NCI-H226 (cell line): ENCODE measurements around the gene UBD.

Experiments
- DNase-seq: peaks from one replicate; pipeline ENCODE4 v3.0.0-alpha.2; 2015

UBD gene

GRCh38 chr6:29559524-29560287 is at the start of gene UBD:
UBD (minus strand) TSS chr6:29559732; CDS start chr6:29559701, 31 bp downstream.
- no peak for DNase-seq

DNA sequence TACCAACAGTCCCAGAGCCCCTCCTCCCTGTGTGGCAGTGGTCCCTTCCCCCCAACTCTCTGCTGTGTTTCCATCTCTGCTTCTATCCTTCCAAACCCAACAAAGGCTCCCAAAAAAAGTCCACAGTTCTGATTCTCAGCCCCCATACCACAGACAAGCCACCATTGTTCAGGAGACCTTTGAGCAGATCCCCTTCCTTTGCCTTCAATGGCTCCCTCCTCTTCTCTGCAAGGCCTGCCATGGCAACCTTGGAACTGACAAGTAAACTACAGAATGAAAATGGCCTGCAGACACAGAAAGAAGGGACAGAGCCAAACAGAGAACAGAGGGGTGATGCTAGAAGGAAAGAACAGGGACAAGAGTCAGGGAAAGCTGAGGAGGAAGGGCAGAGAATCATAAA is 48.6 kb upstream of the UBD start:
- DNase-seq = no peak

- DNase-seq = no peak
Observed at GRCh38 chr6:29603930-29604329, 44.4 kb upstream of the UBD start.

DNA sequence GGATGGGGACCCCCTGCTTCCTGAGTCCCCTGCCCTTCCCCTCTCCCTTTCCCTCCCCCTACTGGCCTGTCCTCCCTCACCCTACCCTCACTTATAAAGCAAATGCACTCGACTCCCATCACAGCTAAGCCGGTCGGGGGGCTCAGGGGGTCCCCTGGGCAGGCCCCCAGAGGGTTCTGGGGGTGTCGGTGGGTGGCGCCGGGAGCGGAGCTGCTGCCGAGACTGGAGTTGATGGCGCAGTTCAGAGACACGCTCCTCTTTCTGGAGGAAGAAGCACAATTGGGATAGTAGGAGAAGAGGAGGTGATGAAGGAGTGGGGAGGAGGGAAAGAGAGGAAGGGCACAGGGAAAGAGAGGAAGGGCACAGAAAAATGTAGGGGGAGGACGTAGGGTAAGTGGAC is 43.9 kb upstream of the UBD start:
- no peak for DNase-seq

DNA sequence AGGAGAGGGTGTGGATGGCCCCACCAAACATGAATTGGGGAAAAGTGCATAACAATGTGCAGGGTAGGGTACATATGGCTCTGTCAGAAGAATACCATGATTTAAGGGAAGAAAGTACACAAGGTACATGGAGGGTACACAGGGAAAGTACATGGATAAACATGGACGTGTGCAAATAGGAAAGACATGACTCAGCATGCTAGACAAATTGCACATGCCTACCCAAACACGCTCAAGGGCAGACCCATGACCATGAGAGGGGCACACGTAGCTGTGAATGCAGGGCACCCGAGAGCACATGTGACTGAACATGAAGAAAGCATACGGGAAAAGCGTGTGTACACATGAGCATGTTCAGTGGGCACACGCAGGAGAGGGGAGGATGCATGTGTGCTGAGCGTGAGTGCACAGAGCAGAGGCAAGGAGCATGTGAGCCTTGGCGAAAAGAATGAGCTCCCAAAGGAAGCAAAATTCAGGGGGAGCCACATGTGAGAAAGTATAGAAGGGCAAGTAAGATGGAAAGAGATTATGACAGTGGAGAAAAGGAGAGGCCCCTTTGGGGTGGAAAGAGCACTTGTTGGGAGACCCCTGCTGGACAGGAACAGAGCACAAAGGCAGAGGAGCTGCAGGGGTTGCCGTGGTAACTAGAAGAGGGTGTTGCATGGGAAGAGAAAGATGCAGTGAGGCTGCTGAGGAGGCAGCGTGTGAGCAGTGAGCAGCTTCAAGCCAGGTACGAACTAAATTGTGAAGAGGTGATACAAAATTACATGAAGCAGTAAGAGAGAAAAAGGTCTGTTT is 43.2 kb upstream of the UBD start:
- peak; percentile 31 for DNase-seq

GRCh38 chr6:29598172-29598747 is 38.7 kb upstream of the UBD start:
- DNase-seq = no peak

- no peak for DNase-seq
Observed at GRCh38 chr6:29597184-29597583, 37.7 kb upstream of the UBD start.

- no peak for DNase-seq
Observed at GRCh38 chr6:29596381-29596900, 36.9 kb upstream of the UBD start.

DNA sequence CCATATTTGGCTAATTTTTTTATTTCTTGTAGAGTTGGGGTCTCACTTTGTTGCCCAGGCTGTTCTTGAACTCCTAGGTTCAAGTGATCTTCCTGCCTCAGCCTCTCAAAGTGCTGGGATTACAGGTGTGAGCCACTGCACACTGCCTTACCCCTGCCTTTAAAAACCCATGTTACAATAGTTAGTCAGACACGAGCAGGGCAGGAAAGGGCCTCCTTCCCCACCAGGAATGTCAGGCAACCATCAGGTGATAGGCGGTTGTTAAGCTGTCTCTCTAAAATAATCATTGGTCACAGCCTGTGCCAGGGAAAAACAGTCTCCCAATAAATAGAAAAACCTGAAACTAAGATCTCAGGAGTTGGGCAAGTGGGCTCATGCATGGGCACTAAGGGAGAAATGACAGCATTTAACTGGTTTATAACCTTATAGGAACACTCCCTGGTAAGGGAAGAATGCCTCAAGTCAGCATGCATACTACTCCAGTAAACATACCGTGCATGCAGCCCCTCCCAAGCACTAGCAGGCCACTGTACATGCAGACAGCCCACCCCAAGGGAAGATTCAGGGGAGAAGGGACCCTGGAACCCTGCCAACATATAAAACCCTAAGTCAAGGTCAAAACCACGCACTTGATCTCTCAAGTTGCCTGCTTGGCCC is 33.8 kb upstream of the UBD start:
- no peak for DNase-seq

- DNase-seq = no peak
Observed at GRCh38 chr6:29591677-29592076, 32.1 kb upstream of the UBD start.

DNA sequence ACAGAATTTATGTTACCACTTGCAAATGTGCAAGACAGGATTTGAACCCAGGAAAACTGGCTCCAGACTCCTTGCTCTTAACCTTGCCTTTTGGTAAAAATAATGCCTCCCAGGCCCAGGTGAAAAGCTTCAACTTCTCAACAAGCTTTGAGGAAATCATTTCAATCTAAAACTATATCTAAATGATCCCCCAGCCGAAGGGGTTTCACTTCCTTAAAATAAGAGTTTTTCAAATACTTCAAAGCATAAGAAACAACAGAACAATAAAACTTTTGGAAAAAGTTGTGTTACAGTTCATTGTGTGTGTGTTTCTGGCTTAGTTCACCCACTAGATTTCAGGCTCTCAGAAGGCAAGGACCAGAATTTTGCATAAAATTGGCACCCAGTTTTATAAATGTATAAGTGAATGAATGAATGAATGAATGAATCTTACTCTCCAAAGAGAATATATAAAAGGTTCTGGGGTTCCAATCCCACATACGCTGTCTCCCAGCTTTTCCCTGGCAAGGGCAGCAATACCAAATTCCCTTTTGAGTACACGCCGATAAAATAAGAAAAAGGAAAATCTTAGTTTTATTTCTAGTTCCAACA is 30.8 kb upstream of the UBD start:
- no peak for DNase-seq

GRCh38 chr6:29589423-29590048 is 30.0 kb upstream of the UBD start:
- no peak for DNase-seq

- DNase-seq = no peak
Observed at GRCh38 chr6:29584821-29585220, 25.3 kb upstream of the UBD start, which contains the start of gene OR2H2. OR2H2 (plus strand) TSS chr6:29585121; CDS start chr6:29587945, 2,824 bp downstream.

DNA sequence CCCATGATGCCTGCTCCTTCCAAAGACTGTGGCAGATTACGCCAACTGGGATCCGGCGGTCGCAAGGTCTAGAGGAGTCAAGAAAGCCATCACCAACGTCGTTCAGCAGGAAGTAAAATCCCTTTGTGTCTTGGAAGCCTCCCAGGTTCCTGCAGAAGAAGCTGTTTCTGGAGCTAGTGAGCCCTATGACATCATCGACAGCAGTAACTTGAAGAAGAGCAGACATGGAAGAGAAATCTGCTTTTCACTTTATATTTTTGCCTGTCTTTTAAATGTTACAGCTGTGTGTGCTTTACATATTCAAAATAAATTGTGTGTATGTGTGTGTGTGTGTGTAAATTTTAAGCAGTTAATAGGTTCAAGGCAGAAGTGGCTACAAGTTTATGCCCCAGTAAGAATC is 18.0 kb upstream of the UBD start:
- no peak for DNase-seq

GRCh38 chr6:29576056-29576455 is 16.5 kb upstream of the UBD start:
- no peak for DNase-seq

DNA sequence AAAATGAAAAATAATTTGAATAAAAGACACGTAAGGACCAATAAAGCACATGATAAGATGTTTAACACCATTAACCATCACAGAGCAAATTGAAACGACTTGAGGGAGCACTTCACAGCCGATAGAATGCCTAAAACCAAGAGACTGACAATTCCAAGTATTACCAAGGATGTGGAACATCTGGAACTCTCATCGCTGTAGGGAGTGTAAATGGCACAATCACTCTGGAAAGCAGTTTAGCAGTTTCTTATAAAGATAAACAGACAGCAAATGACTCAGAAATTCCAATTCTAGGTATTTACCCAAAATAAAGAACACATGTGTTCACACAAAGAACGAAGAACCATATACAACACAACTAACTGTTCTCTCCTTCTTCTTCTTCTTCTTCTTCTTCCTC is 8.5 kb upstream of the UBD start:
- DNase-seq = no peak

DNA sequence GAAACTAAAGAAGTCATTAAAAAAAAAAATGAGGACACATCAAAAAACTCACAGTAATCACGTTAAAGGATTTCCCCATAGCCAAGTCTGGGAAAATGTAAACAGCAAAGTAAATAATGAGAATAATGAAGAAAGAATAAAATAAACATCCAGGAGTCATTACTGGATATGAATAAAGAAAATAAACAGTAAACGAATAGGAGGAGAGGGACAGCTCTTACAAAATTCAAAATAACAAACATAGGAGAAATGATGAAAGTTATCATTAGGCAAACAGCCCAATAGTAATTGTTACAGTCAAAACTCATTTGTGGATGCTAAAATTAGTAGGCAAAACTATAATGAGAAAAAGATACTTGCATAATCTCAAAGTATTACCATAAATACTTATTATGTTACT is 8.0 kb upstream of the UBD start:
- DNase-seq = no peak

DNA sequence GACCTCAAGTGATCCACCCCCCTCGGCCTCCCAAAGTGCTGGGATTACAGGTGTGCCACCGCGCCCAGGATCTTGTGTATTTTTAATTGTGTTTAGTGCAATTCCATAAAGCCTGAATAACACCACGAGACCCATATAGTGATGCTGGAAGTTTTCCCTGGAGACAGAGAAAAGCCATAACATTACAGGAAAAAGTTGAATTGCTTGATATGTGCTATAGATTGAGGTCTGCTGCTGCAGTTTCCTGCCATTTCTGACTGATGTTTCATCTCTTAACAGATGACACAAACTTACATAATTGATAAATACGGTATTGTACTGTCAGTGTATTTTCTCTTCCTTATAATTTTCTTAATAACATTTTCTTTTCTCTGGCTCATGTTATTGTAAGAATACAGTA is 7.3 kb upstream of the UBD start:
- no peak for DNase-seq

GRCh38 chr6:29564875-29565274 is 5.3 kb upstream of the UBD start:
- DNase-seq = no peak

DNA sequence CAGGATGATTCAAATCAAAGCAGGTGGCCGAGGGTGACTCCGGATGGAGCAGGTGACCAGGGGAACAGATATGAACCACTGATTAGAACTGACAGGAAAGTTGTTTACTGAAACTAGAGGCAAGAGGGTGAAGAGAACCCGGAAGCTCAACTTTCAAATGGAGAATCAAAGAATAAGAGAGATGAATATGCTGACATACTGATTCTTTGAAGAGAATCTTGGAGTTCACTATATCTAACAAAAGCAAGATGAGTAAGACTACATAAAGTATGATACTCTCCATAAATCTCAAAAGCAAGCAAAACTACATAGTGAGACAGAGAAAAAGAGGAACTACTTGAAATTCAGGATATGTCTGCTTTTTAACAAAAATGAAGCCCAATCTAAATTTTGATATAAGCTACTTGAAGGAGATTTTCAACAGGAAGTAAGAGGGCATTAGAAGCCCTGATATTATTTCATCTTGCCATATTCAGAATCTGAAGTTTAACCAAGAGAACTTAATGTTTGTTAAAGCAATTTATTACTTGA is 4.0 kb upstream of the UBD start:
- no peak for DNase-seq

DNA sequence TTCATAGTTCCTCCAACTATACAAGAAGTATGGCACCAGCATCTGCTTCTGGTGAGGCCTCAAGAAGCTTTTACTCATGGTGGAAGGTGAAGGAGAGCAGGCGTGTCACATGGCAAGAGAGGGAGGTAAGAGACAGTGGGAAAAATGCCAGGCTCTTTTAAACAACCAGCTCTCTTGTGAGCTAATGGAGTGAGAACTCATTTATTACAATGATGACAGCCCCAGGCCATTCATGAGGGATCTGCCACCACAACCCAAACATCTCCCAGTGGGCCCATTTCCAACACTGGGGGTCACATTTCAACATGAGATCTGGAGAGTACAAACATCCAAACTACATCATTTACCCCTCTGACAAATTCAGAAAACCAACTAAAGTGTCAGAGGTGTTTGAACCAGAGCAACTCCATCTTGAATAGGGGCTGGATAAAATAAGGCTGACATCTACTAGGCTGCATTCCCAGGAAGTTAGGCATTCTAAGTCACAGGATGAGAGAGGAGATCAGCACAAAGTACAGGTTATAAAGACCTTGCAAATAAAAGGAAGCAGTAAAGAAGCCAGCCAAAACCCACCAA is 2.2 kb upstream of the UBD start:
- DNase-seq = no peak

DNA sequence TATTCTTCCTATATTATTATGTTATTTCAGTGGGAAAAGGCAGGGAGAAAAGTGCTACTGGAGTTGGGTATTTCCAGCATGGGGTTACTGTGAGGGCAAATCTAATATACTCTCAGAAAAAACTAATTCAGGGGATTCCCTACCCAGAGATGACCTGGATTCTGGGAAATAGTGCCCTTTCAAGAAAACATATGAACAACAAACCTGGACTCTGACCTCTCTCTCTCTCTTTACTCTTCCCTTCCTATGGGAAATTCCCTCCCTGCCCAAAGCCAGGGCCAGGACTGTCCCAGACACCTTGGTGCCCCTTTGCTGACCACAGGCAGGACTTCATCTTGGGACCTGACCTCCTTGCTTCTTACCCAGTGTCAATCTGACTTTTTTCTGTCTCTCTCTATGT is 1.6 kb upstream of the UBD start:
- no peak for DNase-seq
